ENCODE results near the gene POLR1B. TPM values are rescaled to one million over a fixed set of nuclear protein-coding genes. Genes with fewer than 3 reads are reported as not detected.
"Not testable (repeated sequence)": the region's sequence is repeated elsewhere in the genome, so short reads cannot be mapped to it uniquely, and the experiment has no call there.

The POLR1B gene
- total RNA-seq, 1 experiment from 2014 or later: 70.0 TPM

- ChIA-PET CTCF (no interaction called here), POLR2A (ENCODE audit: low non-redundant PET) (no interaction called here)
- H3K27ac ChIP-seq (ENCODE audit: low read depth, low read length, poor library complexity, severe bottlenecking): peak overlapping the region; percentile 66
- peaks cover 26% of the 10 kb centered on the region for H3K4me1 ChIP-seq (ENCODE audit: insufficient read depth, low read length, poor library complexity, severe bottlenecking)
- peak; percentile 75 for DNase-seq (ENCODE audit: low spot score)
- peaks cover 12% of the 10 kb centered on the region for H3K36me3 ChIP-seq (ENCODE audit: insufficient read depth, low read length, poor library complexity, severe bottlenecking)
- intact Hi-C loops (cut with micrococcal nuclease; ENCODE audit: unreplicated experiment): no loop called here
- no peaks in the 10 kb centered on the region for H3K9me3 ChIP-seq (ENCODE audit: low read depth, low read length, poor library complexity, severe bottlenecking)
- no peaks in the 10 kb centered on the region for H3K27me3 ChIP-seq (replicated peaks; ENCODE audit: insufficient read depth, low read depth, low read length, poor library complexity)
- H3K4me3 ChIP-seq (ENCODE audit: low read depth, low read length, poor library complexity, severe bottlenecking): peak overlapping the region; percentile 9
- TF ChIP-seq EZH2 (IDR thresholded peaks at IDR 0.05; ENCODE audit: borderline replicate concordance, low read depth, low read length, poor library complexity, severe bottlenecking): no peak
- BruUV-seq (replicated peaks): no TSS peak
Observed at GRCh38 chr2:112494828-112495227, 47.4 kb upstream of the POLR1B start.

- POLR2A ChIA-PET (ENCODE audit: low non-redundant PET); BruUV-seq (replicated peaks); DNase-seq (ENCODE audit: low spot score); H3K4me3 ChIP-seq (ENCODE audit: low read depth, low read length, poor library complexity, severe bottlenecking); CTCF ChIA-PET; H3K27me3 ChIP-seq (replicated peaks; ENCODE audit: insufficient read depth, low read depth, low read length, poor library complexity); H3K9me3 ChIP-seq (ENCODE audit: low read depth, low read length, poor library complexity, severe bottlenecking); H3K27ac ChIP-seq (ENCODE audit: low read depth, low read length, poor library complexity, severe bottlenecking); intact Hi-C loops (cut with micrococcal nuclease; ENCODE audit: unreplicated experiment): not testable (repeated sequence)
- Histone ChIP-seq H3K4me1 (ENCODE audit: insufficient read depth, low read length, poor library complexity, severe bottlenecking) (peaks cover 26% of the 10 kb centered on the region), H3K36me3 (ENCODE audit: insufficient read depth, low read length, poor library complexity, severe bottlenecking) (peaks cover 12% of the 10 kb centered on the region)
- TF ChIP-seq CTCF (conservative IDR thresholded peaks at IDR 0.05; ENCODE audit: low read depth, low read length): peak; percentile 29; the same call in 1 of the 2 replicates
Observed at GRCh38 chr2:112495878-112496277, 46.4 kb upstream of the POLR1B start.

- DNase-seq (ENCODE audit: low spot score): peak; percentile 75
- H3K4me3 ChIP-seq (ENCODE audit: low read depth, low read length, poor library complexity, severe bottlenecking); H3K27me3 ChIP-seq (replicated peaks; ENCODE audit: insufficient read depth, low read depth, low read length, poor library complexity); H3K9me3 ChIP-seq (ENCODE audit: low read depth, low read length, poor library complexity, severe bottlenecking); H3K27ac ChIP-seq (ENCODE audit: low read depth, low read length, poor library complexity, severe bottlenecking); H3K4me1 ChIP-seq (ENCODE audit: insufficient read depth, low read length, poor library complexity, severe bottlenecking); intact Hi-C loops (cut with micrococcal nuclease; ENCODE audit: unreplicated experiment); POLR2A ChIA-PET (ENCODE audit: low non-redundant PET); BruUV-seq (replicated peaks): not testable (repeated sequence)
- TF ChIP-seq CTCF (conservative IDR thresholded peaks at IDR 0.05; ENCODE audit: low read depth, low read length): peak; percentile 34; the same call in 1 of the 2 replicates
- peaks cover 18% of the 10 kb centered on the region for H3K36me3 ChIP-seq (ENCODE audit: insufficient read depth, low read length, poor library complexity, severe bottlenecking)
- CTCF ChIA-PET: interaction anchor here (0.6 kb wide), 2 partner anchors 17 to 21 kb away, joined by 3 to 7 read pairs; no protein-coding TSS in a partner anchor
Observed at GRCh38 chr2:112500850-112501484, 41.3 kb upstream of the POLR1B start.

GRCh38 chr2:112509239-112509998 lies 32.8 kb upstream of the POLR1B start:
- H3K4me3 ChIP-seq (ENCODE audit: low read depth, low read length, poor library complexity, severe bottlenecking); POLR2A ChIA-PET (ENCODE audit: low non-redundant PET); CTCF ChIA-PET: not testable (repeated sequence)

More at GRCh38 chr2:112509239-112509998, 32.8 kb upstream of the POLR1B start:
- intact Hi-C loops (cut with micrococcal nuclease; ENCODE audit: unreplicated experiment); H3K9me3 ChIP-seq (ENCODE audit: low read depth, low read length, poor library complexity, severe bottlenecking); H3K27ac ChIP-seq (ENCODE audit: low read depth, low read length, poor library complexity, severe bottlenecking); DNase-seq (ENCODE audit: low spot score); H3K4me1 ChIP-seq (ENCODE audit: insufficient read depth, low read length, poor library complexity, severe bottlenecking); BruUV-seq (replicated peaks); H3K27me3 ChIP-seq (replicated peaks; ENCODE audit: insufficient read depth, low read depth, low read length, poor library complexity): not testable (repeated sequence)
- peaks cover 26% of the 10 kb centered on the region for H3K36me3 ChIP-seq (ENCODE audit: insufficient read depth, low read length, poor library complexity, severe bottlenecking)

Data from A673 (cell line).